ENCODE measurements around the gene SEMA3C.

SEMA3C gene

DNA sequence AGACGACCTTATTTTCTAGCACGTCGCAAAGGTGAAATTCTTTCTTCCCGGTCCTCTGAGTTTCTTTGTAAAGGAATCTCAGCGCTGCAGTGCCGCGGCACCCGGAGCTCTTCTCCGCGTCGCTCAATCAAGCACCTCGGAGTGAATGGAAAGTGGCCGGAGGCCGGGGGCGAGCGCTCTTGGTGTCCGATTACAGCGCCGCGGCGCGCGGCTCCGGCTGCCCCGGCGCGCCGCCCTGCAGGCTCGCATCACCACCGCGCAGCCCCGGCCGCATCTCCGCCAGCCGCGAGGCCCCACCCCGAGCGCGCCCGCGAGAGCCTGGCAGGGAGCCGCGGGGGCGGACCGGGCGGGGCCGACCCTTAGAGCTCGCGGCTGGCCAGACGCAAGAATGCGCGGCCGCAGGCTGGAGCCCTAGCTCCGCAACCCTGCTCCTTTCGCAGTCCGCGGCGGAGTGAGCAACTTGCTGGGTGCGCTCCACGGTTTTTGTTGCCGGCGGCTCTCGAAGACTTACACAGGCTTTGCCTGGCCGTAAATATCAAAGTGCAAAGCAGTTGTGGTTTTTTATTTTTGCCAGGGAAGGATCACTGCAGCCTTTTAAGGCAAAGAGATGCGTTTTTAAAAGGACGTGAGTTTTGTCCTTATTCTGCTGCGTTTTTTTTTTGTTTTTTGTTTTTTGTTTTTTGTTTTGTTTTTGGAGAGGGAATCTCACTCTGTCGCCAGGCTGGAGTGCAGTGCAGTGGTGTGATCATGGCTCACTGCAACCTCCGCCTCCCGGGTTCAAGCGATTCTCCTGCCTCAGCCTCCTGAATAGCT, at the start of gene SEMA3C:
TSS of gene SEMA3C (minus strand) at position 143 of the 813 bp plus-strand sequence. CDS start 2,270 bp downstream, outside the sequence.
- peak; percentile 92 for DNase-seq (ENCODE audit: low spot score)

DNA sequence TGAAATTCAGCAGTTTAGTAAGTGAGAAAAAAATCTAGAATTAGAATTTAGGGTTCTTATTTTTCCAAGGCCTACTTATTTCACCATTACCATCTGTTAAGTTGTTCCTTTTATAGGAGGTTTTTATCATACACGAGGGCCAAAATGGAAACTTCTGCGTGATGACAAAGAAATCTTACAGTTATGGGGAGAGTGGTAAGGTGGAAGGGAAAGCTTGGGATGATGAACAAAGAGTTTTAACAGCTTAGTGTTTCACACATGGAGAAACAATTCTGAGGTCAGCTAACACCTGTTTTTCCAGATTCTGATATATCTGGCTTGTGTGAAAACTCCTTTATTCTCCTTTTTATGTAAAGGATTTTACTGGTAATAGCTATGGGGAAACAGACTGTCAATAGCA, 49.8 kb upstream of the SEMA3C start:
- DNase-seq (ENCODE audit: low spot score) = no peak

DNA sequence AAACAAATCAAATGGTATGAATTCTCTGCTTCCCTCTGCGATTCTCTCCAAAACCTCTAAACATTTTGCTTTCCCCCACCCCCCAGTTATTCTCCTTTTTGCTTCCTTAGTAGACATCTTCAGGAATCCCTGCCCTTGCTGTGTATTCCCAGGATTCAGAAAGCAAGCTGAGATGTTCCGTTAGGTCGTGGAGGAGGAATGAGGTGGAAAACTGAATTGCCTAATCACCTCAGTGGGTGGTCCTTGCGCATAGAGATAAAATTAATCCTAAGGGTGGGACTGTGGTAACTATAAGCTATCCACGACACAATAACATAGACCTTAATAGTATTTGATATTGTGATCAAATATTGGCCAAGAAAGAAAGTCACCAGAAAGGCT, 49.1 kb upstream of the SEMA3C start:
- no peak for DNase-seq (ENCODE audit: low spot score)

- no peak for DNase-seq (ENCODE audit: low spot score)
Observed at GRCh38 chr7:80967071-80967916, 48.4 kb upstream of the SEMA3C start.

DNA sequence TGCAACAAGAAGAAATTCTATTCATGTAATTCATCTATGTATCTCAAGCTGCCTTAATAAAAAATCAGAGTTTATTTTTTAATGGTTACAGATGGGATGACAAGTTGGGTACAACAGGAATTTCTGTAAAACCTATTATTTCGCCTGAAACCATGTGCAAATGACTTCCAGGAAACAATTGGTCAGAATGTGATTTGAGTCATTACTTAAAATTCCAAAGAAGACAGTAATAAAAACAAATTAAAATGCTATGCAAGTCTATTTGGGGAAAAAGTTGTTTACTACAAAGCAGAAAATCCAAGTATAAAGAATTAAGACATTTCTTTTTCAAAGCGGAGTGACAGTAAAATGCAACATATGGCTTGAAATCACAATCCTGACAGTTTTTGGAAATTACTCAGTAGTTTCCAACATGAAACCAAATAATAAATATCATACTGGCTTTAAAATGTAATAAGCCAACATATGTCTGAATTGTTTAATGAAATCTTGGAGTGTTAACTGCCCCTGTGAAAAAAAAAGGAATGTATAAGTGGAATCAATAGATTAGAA, 41.5 kb upstream of the SEMA3C start:
- DNase-seq (ENCODE audit: low spot score) = no peak

DNA sequence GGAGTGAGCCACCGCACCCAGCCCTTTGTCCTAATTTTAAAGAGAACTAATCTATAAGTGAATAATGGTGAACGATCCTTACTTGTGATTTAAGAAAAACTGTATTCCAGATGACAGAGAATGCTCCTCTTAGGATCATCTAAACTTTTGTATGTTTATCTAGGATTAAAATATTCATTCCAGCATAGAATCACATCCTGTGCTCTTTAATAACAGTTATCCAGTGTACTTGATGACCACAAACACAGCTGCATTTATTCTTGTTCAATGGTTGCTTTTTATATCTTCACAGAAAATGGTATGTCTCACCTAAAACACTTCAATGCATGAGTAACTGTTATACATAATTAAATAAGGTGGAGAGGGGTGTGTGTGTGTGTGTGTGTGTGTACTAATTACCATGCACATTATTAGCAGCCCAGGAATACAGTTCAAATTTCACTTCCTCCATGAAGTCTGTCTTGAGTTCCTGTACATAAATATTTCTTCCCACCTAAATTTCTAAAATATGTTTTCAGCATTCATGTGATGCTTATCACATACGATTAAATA, 38.5 kb upstream of the SEMA3C start:
- no peak for DNase-seq (ENCODE audit: low spot score)

DNA sequence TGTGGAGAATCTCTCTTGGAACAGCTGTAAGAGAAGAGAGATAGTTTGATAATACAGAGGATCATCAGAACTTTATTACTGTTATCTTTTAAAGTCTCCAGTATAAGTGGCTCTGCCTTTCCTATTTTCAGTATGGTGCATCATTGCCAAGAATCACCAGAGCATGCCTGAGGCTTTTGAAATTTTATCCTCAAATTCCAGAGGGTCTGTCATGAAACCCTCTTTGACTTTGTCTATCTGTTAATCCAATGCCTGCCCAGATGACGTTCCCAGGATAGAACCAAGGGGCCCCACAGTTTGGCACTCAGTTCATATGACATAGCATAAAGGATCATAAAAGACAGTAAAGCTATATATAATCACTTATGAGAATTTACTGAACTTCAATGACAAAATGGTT, 35.3 kb upstream of the SEMA3C start:
- DNase-seq (ENCODE audit: low spot score) = no peak

DNA sequence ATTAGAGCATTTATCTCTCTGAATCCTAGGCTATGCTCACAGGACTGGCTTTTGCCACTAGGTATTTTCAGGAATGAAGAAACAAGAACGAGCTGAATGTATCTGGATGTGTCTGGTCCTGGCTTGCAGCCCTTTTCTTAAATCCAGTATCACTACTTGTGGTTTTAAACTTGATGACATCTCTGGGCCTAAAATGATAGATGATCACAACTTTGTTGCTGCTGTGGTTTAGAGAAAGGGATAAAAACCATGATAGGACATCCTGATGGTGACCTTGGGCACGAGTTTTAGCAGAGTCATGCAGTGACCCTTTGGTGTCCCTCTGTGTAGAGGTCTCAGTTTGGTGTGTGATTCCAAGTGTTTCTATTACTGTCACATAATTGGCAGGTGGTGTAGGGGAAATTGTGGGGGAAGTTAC, 31.7 kb upstream of the SEMA3C start:
- DNase-seq (ENCODE audit: low spot score) = no peak

- no peak for DNase-seq (ENCODE audit: low spot score)
Observed at GRCh38 chr7:80949449-80949848, 30.6 kb upstream of the SEMA3C start.

- no peak for DNase-seq (ENCODE audit: low spot score)
Observed at GRCh38 chr7:80946858-80947257, 28.0 kb upstream of the SEMA3C start.

DNA sequence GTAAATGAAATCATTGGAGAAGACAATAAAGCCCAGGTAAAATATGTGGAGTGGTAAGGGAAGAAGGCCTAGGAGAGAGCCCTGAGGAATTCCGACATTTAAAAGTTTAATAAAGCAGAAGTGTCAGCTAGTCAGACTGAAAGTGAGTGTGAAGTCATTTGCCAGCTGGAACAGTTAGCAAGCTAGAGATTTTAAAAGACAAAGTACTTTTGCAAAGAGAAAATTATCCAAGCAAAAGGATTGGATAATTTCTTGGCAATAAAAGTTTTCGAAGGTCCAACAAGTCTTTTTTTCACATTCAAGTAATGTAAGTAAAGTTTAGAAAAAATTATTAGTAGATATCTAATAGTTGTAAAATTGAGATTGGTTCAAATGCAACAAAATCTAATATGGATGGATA, 27.1 kb upstream of the SEMA3C start:
- DNase-seq (ENCODE audit: low spot score) = no peak

GRCh38 chr7:80943342-80943741, 24.5 kb upstream of the SEMA3C start:
- DNase-seq (ENCODE audit: low spot score) = no peak

GRCh38 chr7:80942261-80943041, 23.6 kb upstream of the SEMA3C start:
- DNase-seq (ENCODE audit: low spot score) = peak; percentile 93

- peak; percentile 32 for DNase-seq (ENCODE audit: low spot score)
Observed at GRCh38 chr7:80941208-80941758, 22.4 kb upstream of the SEMA3C start.

- DNase-seq (ENCODE audit: low spot score) = no peak
Observed at GRCh38 chr7:80940539-80941207, 21.8 kb upstream of the SEMA3C start.

- DNase-seq (ENCODE audit: low spot score) = no peak
Observed at GRCh38 chr7:80937336-80937735, 18.5 kb upstream of the SEMA3C start.

GRCh38 chr7:80935991-80936780, 17.3 kb upstream of the SEMA3C start:
- no peak for DNase-seq (ENCODE audit: low spot score)

- no peak for DNase-seq (ENCODE audit: low spot score)
Observed at GRCh38 chr7:80934321-80934720, 15.5 kb upstream of the SEMA3C start.

DNA sequence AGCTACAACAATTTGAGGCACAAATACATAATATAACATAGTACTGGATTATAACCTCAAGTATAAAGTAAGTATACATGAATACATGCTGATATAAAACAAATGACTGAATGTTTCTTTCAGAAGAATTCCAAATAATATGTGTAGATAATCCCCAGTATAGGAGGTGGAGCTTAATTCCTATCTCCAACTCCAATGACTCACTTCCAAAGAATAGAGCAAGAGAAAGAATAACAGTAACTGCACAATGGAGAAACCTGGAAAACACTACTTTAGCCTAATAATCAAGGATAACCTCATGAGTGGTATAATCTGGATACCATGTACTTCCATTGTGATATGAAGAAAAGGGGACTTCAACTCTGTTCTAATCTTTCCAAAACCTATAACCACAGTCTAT, 13.7 kb upstream of the SEMA3C start:
- DNase-seq (ENCODE audit: low spot score) = no peak

DNA sequence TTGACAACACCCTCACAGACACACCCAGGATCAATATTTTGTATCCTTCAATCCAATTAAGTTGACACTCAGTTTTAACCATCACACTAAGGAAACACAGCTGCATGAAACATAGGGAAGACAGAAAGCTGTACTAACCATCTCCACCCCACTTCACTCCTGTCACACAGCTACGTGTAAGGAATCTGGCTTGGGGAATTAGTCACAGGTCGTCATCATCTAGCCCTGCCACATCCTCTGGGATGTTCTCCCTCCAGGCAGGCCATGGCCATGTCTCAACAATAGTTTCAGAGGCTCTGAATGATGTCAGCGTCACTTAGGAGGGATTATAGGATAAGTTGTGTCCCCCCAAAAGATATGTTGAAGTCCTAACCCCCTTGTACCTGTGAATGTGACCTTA, 10.8 kb upstream of the SEMA3C start:
- DNase-seq (ENCODE audit: low spot score) = peak; percentile 33
